SHP77 treated with DMSO at 0.1 percent for 48 hours (cell line): ENCODE measurements around the gene TCF12.

Experiments
- DNase-seq: peaks from one replicate; lab custom pipeline; 2025; lab: John Stamatoyannopoulos, UW

Gene TCF12

DNA sequence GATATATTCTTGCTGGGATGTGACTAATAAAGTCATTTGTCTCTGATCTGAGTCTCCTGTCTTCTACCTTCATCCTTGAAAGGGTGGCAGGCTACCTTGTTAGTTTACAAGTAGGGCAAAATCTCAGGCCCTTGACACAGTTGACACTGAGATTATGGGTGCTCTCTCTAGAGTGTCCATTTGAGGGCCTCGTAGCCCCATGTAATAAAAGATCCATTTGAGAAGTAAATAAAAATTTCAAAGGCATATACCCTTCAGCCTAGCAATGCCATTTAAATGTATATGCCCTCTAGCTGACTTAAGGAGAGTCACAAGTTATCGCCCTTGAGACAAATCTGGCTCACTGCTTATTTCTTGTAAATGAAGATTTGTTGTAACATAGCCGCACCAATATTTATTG, 98.6 kb downstream of the TCF12 start:
- DNase-seq = peak; percentile 3

DNA sequence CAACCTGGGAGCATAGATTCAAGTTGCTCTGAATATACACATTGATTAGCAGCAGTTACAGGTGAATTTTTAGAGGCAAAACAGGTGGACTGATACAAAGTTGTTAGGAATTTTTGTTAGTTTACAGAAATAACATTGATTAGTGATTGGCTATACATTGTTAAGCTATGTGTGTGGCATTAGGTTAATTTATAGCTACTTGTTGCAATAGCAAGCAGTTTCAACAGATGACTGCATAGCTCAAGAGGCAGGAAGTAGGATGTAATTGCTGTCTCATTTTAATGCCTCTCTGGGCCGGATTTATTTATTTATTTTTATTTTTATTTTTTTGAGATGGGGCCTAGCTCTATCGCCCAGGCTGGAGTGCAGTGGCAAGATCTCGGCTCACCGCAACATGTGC, 99.7 kb downstream of the TCF12 start:
- no peak for DNase-seq

DNA sequence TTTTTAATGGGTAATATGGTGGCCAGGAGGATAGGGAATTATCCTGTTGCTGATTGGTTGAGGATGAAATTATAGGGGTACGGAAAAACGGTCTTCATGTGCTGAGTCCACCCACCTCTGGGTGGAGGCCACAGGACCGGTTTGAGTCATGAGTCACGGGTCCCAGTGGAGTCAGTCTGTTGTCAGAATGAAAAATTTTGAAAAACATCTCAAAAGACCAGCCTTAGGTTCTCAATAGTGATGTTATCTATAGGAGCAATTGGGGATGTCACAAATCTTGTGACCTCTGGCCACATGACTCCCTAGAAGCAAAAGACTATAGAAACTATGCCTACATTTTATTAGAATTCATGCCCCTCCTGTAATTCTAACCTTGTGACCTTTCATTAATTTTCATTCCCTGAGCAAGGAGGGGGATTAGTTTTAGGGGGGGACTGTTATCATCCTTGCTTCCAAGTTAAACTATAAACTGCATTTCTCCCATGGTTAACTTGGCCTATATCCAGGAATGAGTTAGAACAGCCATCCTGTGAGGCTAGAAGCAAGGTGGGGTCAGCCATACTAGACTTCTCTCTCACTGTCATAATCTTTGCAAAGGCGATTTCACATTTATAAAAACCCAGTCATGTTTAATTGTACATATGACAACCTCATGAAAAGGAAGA, 101.2 kb downstream of the TCF12 start:
- no peak for DNase-seq

DNA sequence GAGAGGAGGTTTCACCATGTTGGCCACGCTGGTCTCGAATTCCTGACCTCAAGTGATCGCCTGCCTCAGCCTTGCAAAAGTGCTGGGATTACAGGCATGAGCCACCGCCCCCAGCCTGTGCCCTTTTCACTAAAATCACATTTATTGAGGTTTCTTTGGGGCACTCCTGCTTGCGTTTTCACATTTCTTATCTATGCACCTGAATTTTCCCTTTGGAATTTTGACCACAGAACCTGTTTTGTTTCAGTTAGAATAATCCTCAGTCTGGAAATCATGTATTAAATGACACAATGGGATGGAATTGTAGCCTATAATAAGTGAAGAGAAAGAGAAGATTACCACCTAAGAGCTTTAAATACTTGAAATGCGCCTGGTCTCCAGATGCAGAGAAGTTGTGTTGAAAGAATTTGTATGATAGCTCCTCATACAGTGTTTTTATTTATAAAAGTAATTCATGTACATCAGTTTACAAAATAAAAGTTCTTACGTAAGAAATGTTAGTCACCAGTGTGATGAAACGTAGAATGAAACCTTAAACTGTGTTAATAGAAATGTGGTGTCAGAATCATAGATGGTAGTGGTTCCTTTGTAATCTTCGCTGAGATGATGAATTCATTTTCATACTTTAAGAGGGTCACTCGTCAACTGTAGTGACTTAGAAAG, 107.0 kb downstream of the TCF12 start:
- no peak for DNase-seq

DNA sequence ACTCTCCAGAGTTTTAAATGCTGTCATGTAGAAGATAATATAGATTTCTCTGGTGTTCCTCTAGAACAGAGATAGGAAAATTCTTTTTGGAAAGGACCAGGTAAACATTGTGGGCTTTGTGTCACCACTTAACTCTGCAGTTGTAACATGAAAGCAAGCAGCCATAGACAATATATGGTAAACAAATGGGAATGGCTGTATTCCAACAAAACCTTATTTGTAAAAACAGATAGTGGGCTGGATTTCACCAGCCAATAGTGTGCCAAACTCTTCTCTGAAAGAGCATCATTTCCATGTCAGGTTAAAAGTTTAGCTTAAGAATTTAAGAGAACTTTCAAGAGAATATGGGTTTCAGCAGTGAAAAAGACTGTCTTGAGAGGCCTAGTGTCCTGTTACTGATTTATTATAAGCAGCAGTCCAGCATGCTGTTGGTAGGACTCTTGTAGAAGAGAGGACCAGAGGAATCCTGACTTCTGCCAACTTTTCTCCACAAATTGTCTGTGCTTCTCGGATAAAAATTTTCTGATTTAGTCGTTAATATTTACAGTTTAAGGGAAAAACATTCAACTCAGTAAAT, 107.7 kb downstream of the TCF12 start:
- no peak for DNase-seq

DNA sequence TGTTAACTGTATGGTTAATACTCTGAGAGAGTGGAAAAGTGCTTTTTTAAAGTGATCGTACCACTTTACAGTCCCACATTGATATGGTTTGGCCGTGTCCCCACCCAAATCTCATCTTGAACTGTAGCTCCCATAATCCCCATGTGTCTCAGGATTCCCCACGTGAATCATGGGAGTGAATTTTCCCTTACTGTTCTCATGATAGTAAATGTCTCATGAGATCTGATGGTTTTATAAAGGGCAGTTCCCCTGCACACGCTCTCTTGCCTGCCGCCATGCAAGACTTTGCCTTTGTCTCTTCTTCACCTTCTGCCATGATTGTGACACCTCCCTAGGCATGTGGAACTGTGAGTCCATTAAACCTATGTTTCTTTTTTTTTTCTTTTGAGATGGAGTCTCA, 109.2 kb downstream of the TCF12 start:
- no peak for DNase-seq

DNA sequence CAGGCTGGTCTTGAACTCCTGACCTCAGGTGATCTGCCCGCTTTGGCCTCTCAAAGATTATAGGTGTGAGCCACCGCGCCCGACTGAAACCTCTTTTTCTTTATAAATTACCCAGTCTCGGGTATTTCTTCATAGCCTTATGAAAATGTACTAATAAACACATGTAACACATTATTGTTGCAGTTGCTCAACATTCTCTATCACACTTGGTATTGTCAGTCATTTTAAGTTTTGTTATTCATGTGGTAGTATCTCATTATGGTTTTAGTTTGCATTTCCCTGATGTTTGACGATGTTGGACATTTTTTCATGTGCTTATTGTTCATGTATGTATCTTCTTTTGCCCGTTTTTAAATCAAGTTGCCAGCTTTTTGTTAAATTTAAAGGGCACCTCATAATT, 109.7 kb downstream of the TCF12 start:
- DNase-seq = no peak

DNA sequence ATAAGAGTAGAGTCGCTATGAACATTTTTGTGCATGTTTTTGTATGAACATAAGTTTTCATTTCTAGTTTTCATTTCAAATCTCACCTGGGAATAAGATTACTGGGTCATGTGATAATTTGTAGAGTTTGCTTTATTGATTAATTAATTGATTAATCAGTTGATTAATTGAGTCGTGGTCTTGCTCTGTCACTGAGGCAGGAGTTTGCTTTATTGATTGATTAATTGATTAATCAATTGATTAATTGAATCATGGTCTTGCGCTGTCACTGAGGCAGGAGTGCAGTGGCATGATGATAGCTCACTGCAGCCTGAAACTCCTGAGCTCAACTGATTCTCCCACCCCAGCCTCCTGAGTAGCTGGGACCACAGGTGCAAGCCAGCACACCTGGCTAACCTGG, 111.6 kb downstream of the TCF12 start:
- no peak for DNase-seq

DNA sequence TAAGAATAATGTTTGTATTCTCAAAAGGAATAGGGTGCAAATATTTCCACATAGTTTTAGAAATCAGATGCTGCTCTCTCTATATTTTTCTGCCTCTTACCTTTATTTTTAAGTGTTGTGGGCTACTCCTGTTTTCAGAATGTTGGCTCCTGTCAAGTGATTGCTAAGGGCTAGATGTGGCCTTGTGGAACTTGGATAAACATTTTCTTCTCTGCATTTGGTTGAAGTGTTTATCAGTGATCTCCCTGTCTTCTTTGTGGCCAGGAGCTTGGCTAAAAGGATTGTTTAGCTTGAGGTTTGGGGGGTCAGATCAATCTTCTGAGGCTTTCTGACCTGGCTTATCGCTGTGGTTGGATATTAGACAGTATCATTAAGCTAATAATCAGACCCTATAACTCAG, 112.6 kb downstream of the TCF12 start:
- no peak for DNase-seq

DNA sequence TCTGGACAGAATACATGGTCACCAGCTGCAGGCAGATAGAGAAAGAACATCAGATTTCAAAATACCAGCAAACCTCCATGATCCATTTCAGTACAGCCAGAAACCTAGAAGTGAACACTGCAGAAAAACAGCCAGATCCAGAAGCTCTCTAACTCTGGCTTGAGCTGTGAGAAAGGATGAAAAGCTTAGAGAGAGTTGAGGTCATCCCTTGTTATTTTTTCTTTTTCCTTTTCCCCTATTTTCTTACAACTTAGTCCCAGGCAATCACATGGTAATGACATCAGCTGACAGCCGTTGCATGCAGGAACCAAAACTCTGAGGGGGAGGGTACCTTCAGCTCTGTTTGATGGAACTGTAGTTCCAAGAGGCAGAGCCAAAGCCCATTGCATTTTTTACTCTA, 113.2 kb downstream of the TCF12 start:
- no peak for DNase-seq

DNA sequence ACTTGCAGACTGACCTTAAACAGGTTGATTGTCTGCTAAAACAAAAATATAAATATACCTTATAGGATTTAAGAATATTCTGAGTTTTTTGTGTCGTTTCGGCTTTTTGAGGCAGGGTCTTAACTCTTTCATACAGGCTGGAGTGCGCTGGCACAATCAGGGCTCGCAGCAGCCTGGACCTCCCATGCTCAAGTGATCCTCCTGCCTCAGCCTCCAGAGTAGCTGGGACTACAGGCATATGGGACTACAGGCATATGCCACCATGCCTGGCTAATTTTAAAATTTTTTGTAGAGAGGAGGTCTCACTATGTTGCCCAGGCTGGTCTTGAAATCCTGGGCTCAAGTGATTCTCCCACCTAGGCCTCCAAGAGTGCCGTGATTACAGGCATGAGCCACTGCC, 113.9 kb downstream of the TCF12 start:
- no peak for DNase-seq

DNA sequence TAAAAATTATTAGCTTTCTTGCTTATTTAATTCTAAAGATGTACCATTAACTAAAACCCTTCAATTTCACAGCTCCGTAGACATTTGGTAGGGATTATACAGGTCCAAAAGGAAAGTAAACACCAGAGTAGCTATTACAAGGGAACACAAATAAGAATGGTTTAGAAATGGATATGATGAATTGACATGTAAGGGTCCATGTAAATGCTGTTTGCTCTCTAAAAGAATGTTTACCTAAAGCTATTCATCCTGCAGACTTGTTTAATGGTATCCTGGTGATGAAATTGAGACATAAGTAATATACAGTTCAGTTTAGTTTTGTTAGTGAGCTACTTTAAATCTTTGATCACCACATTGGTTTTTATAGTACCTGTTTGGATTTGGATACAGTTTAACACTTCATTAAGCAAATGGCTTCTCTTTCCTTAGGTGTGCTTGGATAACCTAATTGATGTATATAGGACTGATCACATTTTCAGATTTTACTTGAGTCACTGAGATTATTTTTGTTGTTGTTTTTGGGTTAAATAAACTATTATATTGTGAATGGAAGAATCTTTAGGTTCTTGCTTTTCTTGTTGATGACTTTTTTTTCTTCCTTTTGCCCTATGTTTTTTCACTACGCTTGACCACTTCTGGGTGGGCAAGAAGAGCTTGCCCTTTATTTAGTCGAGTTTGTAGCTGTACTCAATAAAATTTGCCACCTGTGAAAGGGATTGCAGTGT, 115.4 kb downstream of the TCF12 start:
- DNase-seq = no peak

DNA sequence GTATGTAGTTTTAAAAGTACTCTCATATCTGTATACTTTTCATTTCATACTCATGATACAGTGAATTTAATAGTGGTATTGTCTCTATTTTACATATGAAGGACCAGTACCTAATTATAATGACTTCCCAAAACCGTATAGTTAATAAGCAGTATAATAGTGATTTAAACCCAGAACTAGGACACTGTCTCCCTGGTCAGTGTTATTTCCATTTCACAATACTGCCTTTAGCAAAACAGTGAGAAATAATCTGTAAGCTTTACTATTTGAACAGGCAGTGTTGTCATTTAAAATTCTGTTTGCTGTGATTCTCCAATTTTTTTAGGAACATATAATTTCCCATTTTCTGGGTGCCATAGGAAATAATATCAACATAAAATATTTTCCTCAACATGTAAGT, 116.2 kb downstream of the TCF12 start:
- no peak for DNase-seq

DNA sequence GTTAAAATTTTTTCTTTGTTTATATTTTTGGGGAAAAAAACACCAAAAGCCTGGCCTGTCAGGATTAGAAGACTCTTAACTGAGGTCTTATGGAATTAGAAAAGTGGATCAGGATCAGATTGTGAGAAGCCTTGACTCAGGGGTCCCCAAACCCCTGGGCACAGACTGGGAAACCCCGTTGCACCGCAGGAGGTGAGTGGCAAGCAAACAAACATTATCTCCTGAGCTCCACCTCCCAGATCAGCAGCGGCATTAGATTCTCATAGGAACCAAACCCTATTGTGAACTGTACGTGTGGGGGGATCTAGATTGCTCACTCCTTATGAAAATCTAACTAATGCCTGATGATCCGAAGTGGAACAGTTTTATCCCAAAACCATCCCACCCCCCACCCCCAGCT, 117.2 kb downstream of the TCF12 start:
- DNase-seq = no peak

DNA sequence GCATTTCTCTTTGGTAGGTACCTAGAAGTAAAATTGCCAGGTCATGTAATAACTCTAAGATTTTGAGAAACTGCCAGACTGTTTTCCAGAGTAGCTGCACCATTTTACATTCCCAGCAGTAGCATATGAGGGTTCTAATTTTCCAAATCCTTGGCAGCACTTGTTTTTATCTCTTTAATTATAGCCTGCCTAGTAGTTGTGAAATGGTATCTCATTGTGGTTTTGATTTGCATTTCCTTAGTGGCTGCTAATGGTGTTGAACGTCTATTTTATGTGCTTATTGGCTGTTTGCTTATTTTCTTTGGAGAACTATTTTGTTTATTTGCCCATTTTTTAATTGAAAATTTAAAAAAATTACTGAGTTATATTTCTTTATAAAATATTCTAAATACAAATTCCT, 117.9 kb downstream of the TCF12 start:
- no peak for DNase-seq

DNA sequence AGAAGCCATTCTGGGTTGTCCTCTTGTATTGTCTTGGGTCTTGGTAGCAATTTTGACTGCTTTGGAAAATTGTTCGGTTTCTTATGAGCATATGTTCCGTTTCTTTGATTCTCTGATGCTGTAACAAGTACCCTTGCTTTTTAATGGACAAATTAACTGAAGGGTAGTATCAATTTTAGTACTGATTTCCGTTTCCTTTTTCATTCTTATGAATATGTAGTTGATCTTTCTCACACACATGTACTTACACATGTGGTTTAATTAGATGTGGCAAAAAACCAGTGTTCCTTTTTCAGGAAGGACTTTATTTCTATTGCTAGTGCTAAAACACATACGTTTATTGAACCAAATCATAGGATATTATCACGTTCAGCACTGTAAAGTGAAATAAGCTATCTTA, 119.1 kb downstream of the TCF12 start:
- DNase-seq = no peak

DNA sequence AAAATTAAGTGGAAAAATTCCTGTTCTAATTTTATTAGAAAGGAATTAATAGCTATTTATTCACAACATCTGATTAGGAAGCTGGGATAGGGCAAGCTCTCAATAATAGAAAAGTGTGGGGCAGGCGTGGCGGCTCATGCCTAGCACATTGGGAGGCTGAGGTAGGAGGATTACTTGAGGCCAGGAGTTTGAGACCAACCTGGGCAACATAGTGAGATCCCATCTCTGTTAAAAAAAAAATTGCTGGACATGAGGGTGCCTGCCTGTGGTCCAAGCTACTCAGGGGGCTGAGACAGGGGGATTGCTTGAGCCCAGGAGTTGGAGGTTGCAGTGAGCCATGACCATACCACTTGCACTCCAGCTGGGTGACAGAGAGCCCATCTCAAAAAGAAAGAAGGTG, 119.6 kb downstream of the TCF12 start:
- DNase-seq = no peak

DNA sequence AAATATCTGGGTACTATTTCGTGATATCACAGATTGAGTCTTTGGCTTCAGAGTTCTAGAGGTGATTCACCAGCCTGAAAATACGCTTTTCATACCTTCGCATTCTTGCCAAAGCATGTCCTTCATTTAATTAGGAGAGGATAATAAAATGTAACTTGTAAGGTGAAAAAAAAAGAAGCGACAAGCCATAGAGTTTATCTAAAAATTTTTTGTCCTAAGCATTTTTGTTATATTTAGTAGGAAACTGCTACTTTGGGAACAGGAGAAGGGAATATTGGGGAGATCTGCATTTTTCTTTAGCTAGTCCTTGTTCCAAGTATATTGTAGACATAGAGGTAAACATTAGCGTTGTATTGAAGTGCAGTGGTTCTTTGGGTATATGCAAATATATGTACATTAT, 120.1 kb downstream of the TCF12 start:
- DNase-seq = no peak

DNA sequence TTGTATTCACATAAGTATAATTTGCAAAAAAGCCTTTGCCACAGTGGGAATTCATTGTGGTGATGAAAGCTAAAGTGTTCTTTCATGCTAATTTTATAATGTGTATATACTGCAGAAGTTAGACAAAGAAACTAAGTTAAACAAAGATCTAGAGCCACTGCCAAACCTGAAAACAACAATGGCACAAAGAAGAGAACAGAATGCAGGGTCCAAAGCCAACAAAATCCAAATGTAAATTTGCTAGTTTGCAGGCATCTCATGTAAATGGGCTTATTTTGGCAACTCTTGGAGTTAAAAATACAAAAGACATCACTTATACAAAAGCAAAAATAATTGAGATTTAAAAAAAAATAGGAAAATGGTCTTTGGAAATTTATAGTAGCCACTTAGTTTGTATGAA, 123.0 kb downstream of the TCF12 start:
- DNase-seq = no peak

DNA sequence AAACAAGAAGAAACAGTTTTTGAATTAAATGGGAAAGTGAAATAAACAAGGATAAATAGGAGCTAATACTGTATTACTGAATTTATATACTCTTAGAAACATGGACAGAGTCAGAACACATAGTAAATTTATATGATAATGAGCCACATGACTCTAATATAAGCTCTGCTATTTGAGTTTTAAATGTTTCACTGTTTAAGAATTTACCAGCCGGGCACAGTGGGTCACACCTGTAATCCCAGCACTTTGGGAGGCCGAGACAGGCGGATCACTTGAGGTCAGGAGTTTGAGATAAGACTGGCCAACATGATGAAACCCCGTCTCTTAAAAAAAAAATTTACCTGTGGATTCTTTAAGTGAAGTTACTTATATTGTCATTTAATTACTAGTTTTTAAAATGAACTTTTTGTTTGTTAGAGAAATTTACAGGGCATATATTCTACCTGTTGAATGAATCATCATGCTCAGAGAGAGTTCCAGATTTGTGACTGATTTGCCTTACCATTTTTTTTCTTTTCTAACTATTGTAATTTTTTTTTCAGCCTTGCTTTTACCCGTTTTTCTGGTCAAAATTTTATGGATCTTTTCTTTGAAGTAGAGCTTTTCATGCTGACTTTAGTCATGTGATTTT, 125.7 kb downstream of the TCF12 start:
- no peak for DNase-seq

DNA sequence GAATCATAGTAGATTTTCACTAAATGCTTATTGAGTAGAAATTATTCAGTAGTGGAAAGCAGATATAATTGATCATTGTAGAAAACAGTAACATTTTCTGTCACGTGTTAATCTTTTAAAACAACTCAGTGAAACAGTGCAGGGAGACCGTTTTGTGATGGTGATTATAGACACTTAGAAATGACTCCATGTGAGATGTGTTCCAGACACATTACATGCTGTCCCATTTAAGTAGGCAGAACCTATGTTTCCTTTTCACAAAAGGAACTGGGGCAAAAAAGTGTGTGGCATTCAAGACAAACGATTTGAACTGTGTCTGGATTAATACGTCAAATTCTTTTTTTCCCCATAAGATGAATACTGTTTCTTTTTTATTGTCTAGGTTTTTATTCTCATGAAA, 126.5 kb downstream of the TCF12 start:
- no peak for DNase-seq

DNA sequence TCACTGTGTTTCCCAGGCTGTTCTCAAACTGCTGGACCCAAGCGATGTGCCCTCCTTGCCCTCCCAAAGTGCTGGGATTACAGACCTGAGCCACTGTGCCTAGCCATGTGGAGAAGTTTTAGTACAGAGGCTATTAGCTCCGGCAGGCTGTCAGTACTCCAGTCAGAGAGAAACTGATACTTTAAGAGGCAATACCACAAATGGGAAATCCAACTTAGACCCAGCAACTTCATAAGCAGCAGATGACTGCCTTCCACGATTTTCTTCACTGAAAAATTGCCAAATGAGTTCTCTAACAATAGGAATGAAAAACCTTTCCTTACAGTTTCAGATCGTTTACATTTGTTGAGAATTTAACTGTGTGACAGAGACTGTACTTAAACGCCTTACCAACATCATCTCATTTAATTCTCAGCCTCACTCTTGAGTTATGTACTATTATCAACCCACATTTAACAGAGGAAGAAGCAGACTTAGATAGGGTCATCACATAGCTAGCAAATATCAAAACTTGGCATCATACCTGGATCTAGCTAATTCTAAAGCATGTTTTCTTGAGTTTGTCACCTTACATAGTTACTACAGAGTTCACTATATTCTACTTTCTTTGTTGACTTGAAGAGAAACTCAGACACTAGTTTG, 127.4 kb downstream of the TCF12 start:
- no peak for DNase-seq
